Measurements from ENCODE around the gene GRIFIN.

GRIFIN gene

DNA sequence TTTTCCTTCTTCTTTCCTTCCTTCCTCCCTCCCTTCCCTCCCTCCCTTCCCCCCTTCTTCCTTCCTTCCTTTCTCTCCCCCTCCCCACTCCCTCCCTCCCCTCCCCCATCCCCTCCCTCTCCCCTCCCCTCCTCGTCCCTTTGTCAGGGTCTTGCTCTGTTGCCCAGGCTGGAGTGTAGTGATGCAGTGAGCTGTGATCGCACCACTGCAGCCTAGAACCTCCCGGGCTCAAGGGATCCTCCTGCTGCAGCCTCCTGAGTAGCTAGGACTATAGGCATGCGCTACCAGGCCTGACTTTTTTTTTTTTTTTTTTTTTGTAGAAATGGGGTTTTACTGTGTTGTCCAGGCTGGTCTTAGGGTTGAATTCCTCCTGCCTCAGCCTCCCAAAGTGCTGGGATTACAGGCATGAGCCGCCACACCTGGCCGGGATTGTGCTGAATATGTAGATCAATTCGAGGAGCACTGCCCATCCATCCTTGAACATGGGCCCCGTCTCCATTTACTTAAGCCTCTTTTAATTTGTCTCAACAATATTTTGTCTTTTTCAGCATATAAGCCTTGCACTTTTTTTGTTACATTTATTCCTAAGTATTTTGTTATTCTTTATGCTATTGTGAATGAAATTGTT lies 23.4 kb downstream of the GRIFIN start:
- no peak for DNase-seq

DNA sequence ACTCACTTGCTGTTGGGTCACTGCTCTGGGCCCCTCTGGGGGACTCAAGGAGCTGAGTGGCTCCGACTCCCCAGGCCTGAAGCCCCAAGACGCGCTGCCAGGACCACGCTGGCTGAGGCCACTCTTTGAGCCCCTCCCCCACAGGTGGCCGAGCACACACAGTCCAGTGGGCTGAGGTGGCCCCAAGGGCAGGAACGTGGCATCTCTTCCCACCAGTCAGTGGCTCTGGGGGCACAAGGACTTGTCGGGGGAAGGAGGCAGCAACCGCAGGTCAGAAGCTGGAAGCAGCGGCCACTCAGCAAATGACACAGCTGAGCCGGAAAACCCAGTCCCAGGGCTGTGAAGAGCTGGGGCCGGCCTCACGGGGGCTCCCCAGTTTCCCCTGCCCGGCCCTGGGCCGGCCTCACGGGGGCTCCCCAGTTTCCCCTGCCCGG lies 24.1 kb downstream of the GRIFIN start:
- no peak for DNase-seq

DNA sequence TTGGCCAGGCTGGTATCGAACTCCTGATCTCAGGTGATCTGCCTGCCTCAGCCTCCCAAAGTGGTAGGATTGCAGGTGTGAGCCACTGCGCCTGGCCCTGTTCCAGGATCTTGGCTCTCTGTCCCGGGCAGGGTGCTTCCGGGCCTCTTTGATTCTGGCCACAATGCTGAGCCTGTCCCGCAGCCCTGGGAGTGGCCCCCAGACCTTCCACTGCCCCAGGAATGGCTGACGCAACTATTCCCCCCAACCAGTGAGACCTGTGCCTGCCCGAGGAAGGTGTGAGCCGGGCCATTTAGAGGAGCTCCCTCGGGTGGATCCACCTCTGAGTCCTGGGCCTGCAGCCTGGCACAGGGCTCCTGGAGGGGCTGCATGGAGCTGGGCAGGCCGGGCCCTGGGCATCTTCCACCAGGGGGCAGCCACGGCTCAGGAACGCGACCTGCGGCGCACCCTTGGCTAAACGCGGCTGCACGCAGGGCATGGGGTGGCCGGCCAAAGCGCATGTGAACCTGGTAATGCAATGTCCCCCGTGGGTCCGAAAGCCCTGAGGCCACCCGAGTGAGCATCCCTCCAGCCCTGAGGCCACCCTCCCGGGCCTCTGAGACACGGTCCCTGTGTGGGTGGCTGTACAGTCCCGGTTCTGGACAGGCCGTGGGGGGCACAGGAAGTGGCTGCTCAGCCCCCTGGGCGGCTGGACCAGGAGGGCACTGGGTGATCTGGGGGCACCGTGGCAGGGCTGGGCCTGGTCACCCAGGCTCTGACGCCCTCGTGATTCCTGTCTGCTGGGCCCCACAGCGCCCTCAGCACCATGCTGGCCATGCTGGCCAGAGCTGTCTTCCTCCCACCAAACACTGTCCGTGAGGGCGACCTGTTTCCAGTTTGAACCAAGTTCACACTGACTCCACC lies 24.8 kb downstream of the GRIFIN start:
- DNase-seq: peak; percentile 46

DNA sequence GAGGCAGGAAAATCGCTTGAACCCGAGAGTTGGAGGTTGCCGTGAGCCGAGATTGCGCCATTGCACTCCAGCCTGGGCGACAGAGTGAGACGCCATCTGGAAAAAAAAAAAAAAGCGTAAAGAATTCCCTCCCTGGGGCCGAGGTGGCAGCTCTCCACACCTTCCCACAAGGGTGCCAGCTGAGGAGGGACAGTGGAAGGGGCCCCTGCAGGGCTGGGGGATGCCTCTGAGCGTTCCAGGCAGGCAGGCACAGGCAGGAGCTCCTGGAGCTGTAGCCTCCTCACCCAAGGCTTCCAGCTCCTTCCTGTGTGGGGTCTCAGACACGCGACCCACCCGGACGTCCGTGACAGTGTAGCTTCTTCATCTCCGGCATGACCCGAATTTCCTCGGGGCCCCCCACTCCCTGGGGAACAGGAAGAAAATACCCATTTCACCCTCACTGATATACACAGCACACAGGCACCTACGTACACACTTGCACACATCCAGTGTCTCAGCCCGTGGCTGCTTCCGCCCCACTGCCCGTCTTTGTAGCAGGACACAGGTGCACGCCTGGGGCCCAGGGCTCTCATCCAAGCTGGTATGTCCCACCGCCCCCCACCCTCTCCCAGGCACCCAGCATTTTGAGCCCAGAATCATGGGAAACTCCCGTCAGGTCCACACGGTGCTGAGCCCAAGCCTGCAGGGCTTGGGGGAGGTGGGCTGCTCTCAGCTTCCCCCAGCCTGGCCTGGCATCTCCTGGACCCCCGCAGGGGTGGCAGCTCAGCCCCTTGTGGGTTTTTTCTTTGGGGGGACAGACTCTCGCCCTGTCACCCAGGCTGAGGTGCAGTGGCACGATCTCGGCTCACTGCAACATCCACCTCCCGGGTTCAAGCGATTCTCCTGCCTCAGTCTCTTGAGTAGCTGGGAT lies 25.7 kb downstream of the GRIFIN start:
- no peak for DNase-seq

DNA sequence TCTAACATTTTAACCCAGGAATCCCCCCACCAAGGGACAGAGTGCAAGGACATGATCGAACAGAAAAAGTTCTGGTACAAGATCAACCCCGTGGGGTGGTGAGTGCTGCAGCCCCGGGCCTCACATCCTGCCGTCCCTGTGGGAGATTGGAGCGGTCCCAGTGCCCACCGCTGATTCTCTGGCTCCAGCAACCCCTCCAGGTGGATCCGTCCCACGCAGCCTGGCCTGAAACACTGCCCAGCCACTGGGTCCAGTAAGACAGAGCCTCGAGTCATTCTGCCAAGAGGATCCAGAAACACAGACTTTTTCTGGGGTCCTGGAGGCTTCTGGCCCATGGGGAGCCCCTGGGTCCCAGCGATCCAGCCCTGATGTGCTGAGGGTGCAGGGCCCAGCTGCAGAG lies 29.5 kb downstream of the GRIFIN start:
- no peak for DNase-seq

DNA sequence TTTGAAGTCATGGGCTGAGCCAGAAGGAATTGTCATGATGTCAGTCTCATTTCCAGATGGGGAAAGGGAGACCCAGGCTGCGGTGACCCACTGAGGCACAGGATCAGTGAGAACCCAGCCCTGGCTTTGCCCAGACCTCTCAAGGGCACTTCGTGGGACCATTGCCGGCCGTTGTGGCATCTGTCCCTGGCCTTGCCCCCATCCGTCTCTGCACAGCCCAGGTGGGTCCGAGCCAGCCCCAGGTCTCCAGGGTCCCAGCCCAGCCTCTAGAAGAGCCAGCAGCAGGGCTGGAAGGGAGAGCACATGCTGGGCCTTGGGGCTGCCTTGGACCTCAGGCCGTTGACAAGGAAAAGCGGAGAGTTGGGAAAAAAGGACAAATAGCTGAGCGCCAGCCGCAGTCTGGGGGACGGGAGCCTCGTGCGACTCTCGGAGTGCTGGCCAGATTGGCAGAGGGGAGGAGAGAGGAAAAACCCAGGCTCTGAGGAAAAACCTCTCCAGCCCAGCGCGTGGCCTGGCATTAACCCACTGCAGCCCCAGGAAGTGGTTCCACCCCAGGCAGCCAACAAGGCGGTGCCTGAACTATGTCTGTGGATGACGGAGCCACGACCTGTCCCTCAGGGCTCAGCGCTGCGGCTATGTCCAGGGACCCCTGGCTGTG lies 30.2 kb downstream of the GRIFIN start:
- no peak for DNase-seq

DNA sequence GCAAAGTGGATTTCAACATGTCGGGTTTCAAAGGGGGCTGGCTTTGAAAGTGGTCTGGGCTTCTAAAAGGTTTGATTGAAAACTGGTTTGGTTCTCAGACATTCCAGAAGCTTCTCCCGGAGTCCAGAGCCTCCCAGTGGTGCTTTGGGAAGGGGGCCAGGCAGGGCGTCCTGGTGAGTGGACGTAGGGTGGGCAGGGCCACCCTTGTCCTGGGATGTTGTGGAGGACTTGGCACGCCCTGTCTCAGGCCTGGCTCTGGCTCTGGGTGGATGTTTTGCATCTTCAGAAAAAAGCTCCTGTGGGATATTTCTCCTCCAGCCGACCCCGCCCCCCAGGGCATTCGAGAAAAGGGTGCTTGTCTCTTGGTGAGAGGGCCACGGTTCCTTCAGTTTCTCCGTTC lies 31.2 kb downstream of the GRIFIN start:
- no peak for DNase-seq

DNA sequence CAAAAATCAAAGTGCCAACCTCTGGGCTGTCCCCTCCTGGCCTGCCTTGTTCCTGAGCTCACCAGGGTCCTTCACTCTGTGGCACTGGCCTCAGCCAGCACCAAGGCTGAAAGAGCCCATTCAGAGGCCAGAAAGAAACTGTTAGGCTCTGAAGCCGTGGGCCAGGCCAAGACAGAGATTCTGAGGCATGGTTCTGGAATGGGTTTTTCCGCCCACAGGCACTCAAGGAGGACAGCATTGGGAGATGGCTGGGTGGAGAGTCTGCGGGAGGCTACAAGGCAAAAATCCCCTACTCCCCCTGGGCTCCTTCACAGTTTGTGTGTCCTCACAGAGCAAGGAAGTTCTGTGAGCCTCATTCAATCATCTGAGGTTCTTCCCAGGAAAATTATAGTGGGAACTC lies 31.7 kb downstream of the GRIFIN start:
- DNase-seq: no peak

DNA sequence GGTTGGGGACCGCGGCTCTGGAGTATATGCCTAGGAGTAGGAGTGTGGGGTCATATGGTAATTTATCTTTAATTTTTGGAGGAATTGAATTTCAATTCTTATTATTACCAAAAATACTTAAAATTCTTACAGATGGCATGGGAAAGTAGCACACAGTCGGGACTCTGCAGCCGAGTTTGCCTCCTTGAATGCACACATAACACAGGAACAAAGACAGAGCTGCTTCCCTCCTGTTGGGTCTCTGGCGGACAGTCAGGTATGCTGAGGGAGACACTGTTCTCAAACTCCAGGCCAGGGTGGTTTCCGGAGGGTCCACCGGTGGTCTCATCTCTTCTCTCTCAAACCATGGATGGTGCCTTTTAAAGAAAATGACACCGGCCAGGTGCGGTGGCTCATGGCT lies 32.7 kb downstream of the GRIFIN start:
- DNase-seq: no peak

DNA sequence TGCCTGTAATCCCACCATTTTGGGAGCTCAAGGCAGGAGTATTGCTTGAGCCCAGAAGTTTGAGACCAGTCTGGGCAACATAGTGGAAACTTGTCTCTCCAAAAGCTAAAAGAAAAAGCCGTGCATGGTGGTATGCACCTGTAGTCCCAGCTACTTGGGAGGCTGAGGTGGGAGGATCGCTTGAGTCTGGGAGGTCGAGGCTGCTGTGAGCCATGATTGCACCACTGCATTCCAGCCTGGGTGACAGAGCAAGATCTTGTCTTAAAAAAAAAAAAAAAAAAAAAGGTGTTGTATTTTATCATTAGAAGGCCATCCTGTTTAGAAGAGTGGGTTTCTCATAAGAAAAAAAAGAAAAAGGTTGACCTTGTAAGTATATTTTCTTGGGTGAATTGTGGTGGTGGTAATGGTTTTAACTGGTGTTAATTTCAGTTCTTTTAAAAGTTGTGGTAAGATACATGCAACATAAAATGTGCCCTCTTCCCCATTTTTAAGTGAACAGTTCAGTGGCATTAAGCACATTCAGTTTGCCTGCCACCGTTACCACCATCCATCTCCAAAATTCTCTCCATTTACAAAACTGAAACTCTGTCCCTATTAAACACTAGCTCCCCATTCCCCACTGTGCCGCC lies 34.7 kb downstream of the GRIFIN start:
- DNase-seq: no peak

DNA sequence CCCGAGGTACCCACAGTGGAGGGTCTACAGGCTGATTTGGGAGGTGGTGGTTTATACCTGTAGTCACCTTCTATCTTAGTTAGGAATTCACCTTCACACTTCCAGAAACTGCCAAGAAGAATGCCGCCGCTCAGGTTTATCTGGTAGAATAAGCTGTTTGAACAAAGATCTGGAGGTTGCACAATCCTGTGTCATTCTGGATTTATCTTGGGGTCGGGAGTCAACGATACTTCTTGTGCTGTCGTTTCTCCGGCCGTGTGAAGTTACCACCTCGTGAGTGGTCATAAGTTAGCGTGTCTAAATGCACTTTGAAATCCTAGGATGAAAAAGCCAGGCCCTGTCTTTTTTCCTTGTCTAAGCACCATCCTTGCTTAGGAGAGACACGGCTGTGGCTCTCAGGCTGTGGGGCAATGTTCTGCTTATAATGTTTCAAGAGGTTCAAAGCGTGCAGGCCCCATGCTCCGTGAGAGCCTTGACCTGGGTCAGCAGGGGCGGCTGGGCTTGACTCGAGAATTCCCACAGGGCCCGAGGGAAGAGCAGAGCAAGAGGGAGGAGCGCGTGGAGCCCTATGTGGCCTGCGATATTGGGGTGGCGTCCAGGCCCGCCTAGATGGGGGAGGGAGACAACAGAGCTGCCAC lies 35.5 kb downstream of the GRIFIN start:
- DNase-seq: no peak

DNA sequence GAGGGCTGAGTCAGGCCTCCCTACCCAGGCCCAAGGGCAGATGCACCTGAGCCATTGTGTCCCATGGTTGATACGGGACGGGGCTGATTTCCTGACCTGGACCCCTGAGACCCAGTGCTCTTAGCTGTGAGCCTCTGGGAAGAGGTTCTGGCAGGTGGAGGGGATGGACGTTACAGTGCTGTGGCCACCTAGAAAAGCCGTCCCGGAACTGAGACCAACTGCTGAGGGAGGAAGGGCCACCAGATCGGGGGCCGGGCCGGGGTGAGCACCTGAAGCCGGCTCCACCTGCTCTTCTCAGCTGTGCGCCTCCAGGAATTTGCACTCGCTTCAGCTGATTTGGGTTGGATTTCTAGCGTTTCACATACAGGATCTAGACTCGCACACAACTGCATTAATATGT lies 37.4 kb downstream of the GRIFIN start:
- DNase-seq: no peak

DNA sequence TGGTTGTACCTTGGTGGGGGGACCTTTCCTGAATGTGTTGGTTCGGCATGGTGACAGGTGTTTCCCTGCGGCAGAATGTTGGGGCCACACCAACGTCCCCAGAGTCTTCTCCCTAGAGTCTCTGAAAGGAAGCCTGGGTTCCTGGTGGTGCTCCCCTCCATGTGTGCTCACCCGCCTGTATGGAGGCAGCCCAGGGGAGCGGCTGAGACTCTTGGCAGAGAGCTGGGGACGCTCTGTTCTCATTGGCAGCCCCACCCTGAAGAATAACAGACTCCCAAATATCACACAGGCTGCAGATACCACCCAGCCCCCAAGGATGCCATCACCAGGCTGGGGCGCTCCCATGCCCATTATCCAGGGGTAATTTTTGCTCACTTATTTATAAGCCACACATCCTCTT lies 38.0 kb downstream of the GRIFIN start:
- DNase-seq: no peak

DNA sequence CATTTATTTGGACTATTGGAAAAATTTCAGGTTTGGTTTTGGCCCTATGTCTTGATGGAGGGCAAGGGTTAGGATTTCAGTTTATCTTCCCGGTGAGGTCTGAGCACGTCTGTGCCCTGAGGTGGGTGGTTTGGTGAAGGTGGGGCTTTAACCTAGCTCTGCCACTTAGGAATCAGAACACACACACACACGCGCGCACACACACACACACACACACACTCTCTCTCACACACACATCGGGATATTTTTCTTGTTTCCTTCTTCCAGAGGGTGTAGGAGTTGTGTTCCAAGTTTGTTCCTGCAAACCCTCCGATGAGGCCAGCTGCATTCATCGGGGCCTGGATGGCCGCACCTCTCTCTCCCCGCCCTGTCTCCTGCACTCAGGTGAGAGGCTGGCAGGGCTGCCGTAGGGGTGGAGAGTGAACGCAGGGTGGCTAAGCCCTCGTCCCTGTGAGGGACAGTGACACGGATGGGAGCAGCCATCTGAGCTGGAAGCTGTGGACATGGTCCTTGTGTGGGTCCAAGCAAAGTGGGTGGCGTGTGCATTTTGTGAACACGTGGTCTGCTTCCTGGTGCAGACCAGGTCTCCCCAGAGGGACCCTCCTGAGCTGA lies 38.6 kb downstream of the GRIFIN start:
- no peak for DNase-seq

DNA sequence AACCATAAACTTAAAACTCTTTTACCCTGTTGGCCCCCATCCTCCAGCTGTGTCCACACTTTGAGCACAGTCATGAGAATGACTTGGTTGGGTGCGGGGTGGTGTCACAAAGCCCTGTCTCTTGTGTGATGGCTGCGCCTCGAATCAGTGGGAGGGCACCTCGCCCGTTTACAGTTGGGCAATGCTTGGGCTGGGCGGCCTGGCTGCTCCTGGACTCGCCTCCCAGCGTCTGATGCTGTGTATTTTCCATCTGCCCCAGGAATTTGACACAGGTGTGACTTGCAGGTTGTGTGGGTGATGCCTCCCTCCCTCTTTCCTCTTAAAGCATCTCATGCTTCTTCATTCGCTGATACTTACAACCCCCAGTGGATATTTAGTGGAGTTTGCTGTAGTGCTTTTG lies 39.1 kb downstream of the GRIFIN start:
- no peak for DNase-seq

DNA sequence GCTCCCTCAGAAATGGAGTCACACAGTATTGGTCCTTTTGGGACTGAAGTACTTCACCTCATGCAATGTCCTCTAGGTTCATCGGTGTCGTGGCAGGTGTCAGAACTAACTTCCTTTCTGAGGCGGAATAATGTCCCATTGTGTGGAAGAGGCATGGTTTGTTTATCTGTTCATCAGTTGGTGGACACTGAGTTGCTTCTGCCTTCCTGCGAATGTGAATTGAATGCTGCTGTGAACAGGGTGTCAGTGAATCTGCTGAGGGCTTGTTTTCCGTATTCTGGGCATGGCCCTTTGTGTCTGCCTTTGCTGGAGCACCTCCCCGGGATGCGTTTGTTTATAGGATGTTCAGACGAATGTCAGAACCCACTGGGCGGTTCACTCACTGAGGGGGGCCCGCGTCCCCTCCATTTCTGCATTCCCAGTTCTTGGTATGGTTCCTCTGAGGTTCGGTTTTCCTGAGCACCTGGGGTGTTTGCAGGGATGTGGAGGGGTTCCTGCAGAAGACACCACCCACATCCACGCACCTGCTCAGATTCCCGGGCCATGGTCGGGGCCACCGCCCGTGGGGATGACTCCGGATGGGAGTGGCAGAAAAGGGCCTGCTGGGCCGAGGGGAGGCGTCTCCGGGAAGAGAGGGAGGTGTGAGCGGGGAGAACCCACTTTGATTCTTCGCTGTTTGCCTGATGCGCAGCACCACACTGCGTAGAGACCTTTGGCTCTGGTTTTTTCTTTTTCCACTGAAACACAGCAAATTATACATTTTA lies 39.7 kb downstream of the GRIFIN start:
- DNase-seq: no peak

DNA sequence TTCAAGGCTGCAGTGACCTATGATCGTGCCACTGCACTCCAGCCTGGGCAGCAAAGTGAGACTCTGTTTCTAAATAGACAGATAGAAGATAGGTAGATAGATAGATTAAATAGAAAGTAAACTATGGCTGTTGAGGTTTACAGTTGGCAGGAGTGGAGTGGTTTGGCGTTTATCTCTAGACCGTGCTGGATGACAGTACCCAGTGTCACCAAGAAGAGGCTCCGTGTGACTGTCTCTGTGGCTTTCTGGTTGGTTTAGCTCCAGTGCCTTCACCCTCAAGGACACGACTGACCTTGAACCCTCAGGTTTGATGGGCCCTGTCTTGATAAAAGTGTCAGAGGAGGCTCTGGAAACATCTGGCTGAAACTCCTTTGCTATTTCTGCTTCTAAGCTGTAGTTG lies 41.1 kb downstream of the GRIFIN start:
- DNase-seq: no peak

DNA sequence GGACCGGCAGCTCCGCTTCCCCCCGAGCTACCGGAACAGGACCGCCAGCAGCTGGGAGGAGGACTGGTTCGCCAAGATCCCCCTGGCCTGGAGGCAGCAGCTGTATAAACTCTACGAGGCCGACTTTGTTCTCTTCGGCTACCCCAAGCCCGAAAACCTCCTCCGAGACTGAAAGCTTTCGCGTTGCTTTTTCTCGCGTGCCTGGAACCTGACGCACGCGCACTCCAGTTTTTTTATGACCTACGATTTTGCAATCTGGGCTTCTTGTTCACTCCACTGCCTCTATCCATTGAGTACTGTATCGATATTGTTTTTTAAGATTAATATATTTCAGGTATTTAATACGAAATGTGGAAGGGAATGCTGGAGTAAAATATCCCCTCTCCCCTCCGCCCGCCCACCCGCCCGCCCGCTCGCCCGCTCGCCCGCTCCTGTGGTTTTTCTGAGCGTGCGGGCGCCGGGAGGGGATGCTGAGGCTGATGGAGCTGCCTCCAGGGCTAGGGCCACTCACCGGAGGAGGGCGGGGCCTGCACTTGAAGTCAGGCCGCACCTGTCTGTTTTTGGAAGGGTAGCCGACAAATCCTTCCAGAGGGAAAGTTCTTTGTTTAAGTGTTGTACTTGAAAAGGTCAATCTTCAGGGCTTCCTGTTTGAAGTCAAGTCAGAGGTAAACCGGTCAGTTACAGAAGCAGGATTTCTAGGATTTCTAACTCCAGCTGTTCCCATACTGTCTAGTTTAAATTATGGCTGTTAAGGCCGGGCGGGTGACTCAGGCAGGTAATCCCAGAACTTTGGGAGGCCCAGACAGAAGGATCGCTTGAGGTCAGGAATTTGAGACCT lies 42.3 kb downstream of the GRIFIN start:
- no peak for DNase-seq

DNA sequence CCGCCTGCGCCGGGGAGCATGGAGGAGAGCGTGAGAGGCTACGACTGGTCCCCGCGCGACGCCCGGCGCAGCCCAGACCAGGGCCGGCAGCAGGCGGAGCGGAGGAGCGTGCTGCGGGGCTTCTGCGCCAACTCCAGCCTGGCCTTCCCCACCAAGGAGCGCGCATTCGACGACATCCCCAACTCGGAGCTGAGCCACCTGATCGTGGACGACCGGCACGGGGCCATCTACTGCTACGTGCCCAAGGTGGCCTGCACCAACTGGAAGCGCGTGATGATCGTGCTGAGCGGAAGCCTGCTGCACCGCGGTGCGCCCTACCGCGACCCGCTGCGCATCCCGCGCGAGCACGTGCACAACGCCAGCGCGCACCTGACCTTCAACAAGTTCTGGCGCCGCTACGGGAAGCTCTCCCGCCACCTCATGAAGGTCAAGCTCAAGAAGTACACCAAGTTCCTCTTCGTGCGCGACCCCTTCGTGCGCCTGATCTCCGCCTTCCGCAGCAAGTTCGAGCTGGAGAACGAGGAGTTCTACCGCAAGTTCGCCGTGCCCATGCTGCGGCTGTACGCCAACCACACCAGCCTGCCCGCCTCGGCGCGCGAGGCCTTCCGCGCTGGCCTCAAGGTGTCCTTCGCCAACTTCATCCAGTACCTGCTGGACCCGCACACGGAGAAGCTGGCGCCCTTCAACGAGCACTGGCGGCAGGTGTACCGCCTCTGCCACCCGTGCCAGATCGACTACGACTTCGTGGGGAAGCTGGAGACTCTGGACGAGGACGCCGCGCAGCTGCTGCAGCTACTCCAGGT lies 43.1 kb downstream of the GRIFIN start:
- no peak for DNase-seq
